Uterus (tissue), 4 donors: ENCODE data around the gene WFDC2. TPM values are rescaled to one million over a fixed set of nuclear protein-coding genes. Genes with fewer than 3 reads are reported as not detected.

Experiments
- DNase-seq, 2 donors: peaks; one replicate each; pipeline ENCODE4 v3.0.0-alpha.2; 2019 to 2020
- H3K27ac ChIP-seq, 2 donors: fragments of 200-600 bp; sonication (generic); 1 replicate in 1 of 2; 2 replicates in 1 of 2; pipeline ENCODE4 v1.5.1; 2016 to 2018
- H3K27me3 ChIP-seq, 2 donors: fragments of 200-600 bp; sonication (generic); one replicate each; pipeline ENCODE4 v1.5.1; 2018 to 2019; ENCODE audit warnings: control low read depth in 1 of 2
- H3K36me3 ChIP-seq, 2 donors: fragments of 200-600 bp; sonication (generic); one replicate each; pipeline ENCODE4 v1.5.1; 2019; ENCODE audit warnings: control low read depth in 1 of 2
- H3K4me1 ChIP-seq, 2 donors: fragments of 200-600 bp; sonication (generic); one replicate each; pipeline ENCODE4 v1.5.1; 2018 to 2019; ENCODE audit warnings: control low read depth in 1 of 2
- H3K4me3 ChIP-seq, 2 donors: fragments of 200-600 bp; sonication (generic); 1 replicate in 1 of 2; 2 replicates in 1 of 2; pipeline ENCODE4 v1.5.1; 2018 to 2019; ENCODE audit warnings: mild to moderate bottlenecking in 1 of 2
- H3K9me3 ChIP-seq, 2 donors: fragments of 200-600 bp; sonication (generic); one replicate each; pipeline ENCODE4 v1.5.1; 2019; ENCODE audit warnings: control low read depth in 1 of 2
- POLR2A ChIP-seq, 2 donors: fragments of 450-650 bp; IDR thresholded peaks; one replicate each; pipeline ENCODE4 v1.6.1; 2016; ENCODE audit warnings: antibody characterized with exemption in 2 of 2, mild to moderate bottlenecking in 1 of 2, moderate library complexity in 1 of 2
- intact Hi-C: fragments of 100-400 bp; cut with DNase I; formaldehyde crosslinking; loops from one replicate; pipeline ENCODE4 v1.15.1; 2023; ENCODE audit warnings: low total_unique reads
- total RNA-seq, 4 donors: library from RNA; depleted of rRNA in 3 of 4; stranded (reverse); fragments of >200 nt in 3 of 4; gene quantifications; one replicate each; pipeline versions ENCODE4 v1.1.0 to v1.2.4, GENCODE V29; 2014 to 2023
- TF ChIP-seq, protein P1 (sequence below), 4 experiments: fragments of 200-600 bp in 2 of 4; fragments of 450-650 bp in 2 of 4; sonication (generic) in 2 of 4; IDR thresholded peaks; one replicate each; pipeline ENCODE4 v1.5.1; 2016 to 2019; ENCODE audit warnings: antibody characterized with exemption in 4 of 4, mild to moderate bottlenecking in 2 of 4, moderate library complexity in 1 of 4
- donor health status: DM: yes; HTN: yes; CAD: no.

WFDC2 gene, protein sequence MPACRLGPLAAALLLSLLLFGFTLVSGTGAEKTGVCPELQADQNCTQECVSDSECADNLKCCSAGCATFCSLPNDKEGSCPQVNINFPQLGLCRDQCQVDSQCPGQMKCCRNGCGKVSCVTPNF
- 10 to 100 TPM in 2 of 4 donors, 1 to 10 TPM in 1, not detected in 1; 7.9 to 18.3 (median 15.5) TPM for total RNA-seq

DNA sequence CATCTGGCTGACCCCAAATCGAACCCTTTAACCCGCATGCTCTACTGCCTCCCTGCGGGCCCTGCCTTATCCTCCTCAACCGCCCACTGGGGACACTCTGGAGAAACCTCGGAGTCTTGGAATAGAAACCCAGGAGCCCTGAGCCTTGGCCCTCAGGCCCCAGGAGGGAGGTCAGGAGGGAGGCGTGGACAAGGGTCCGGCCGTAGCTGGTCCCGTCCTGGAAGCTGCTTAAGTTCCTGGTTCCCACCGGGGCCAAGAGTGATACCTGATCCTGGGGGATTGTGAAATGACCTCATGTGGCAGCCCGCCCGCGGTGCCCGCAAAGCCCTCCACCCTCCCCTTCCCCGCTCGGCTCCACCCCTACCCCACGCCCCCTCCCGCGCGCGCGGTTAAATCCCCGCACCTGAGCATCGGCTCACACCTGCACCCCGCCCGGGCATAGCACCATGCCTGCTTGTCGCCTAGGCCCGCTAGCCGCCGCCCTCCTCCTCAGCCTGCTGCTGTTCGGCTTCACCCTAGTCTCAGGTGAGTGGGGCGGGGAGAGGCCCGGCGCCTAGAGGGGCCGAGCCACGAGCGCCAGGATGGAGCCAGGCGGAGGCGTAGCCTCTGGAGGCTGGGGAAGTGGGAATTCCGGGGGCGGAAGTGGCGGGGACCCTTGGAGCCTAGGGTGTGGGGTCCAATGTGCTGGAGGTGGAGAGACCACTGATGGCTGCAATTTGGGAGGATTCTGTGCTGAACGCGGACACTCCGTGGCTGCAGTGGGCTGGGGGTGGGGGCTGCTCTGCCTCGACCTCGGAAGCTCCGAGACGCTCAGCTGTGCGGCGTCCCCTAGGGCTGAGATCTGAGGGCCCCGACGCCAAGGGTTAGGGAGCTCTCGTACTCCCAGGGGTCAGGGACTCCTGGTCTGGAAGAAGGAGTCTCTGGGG, at the start of gene WFDC2:
WFDC2 (plus strand) TSS at position 418 of the 926 bp plus-strand sequence; CDS start at position 447, 29 bp downstream.
- peak within 1 kb of the TSS; percentile 1 to 17 for H3K27ac ChIP-seq
- H3K4me1 ChIP-seq = peaks cover 0 to 8% of the 10 kb centered on the region in 2 donors
- H3K27me3 ChIP-seq = peaks cover 0 to 7% of the 10 kb centered on the region in 2 donors
- H3K9me3 ChIP-seq = no peaks in the 10 kb centered on the region
- TF ChIP-seq, protein P1, sequence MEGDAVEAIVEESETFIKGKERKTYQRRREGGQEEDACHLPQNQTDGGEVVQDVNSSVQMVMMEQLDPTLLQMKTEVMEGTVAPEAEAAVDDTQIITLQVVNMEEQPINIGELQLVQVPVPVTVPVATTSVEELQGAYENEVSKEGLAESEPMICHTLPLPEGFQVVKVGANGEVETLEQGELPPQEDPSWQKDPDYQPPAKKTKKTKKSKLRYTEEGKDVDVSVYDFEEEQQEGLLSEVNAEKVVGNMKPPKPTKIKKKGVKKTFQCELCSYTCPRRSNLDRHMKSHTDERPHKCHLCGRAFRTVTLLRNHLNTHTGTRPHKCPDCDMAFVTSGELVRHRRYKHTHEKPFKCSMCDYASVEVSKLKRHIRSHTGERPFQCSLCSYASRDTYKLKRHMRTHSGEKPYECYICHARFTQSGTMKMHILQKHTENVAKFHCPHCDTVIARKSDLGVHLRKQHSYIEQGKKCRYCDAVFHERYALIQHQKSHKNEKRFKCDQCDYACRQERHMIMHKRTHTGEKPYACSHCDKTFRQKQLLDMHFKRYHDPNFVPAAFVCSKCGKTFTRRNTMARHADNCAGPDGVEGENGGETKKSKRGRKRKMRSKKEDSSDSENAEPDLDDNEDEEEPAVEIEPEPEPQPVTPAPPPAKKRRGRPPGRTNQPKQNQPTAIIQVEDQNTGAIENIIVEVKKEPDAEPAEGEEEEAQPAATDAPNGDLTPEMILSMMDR (IDR thresholded peaks at IDR 0.05) = no peak
- peak in 1 of 2 donors; percentile 19 for TF ChIP-seq POLR2A (IDR thresholded peaks at IDR 0.05)
- H3K36me3 ChIP-seq = no peaks in the 10 kb centered on the region
- H3K4me3 ChIP-seq = peak within 1 kb of the TSS; percentile 27 to 37
- DNase-seq = no peak
- intact Hi-C loops = no loop called here

DNA sequence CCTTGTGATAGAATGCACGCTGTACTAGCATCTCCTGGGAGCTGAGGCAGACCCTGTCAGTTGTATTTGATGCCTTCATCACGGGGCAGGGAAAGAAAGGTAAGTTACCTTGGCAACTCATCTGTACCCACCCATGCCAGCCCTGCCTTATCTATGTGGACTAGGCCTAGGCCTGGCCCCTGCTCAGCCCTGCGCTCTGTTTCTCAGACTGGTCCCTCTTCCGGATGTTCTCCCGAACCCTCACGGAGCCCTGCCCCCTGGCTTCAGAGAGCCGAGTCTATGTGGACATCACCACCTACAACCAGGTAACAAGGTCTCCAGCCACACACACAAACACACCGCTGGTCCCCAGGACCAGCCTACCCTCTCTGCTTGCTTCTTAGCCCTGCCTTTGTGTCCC, 49.4 kb upstream of the WFDC2 start:
- Histone ChIP-seq H3K27ac (peak overlapping the region; percentile 46 to 55), H3K9me3 (no peaks in the 10 kb centered on the region), H3K4me3 (no peak overlapping the region), H3K36me3 (no peaks in the 10 kb centered on the region), H3K4me1 (peaks cover 8 to 12% of the 10 kb centered on the region in 2 donors), H3K27me3 (no peaks in the 10 kb centered on the region)
- no peak for DNase-seq
- TF ChIP-seq, protein P1 (IDR thresholded peaks at IDR 0.05) = no peak
- no peak for TF ChIP-seq POLR2A (IDR thresholded peaks at IDR 0.05)
- intact Hi-C loops = no loop called here

DNA sequence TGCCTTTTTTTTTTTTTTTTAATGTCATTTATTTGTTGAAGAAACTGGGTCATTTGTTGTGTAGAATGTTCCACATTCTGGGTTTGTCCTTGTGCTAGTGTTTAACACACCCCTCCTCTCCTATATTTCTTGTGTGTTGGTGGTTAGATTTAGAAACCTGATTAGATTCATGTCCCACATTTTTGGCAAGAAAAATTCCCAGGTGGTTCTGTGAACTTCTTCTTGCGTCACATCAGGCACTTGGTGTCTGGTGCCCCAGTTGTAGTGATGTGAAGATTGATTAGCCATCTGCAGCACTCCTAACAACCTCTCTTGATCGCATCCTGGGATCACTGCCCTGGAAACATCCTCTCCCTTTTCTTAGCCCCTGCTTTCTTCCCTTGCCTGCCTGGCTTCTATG, 45.9 kb upstream of the WFDC2 start:
- no peak for DNase-seq
- Histone ChIP-seq H3K36me3 (no peaks in the 10 kb centered on the region), H3K4me3 (no peak overlapping the region), H3K9me3 (no peaks in the 10 kb centered on the region), H3K27me3 (no peaks in the 10 kb centered on the region), H3K4me1 (no peaks in the 10 kb centered on the region), H3K27ac (no peak overlapping the region)
- TF ChIP-seq POLR2A (IDR thresholded peaks at IDR 0.05) = no peak
- TF ChIP-seq, protein P1 (IDR thresholded peaks at IDR 0.05) = no peak
- intact Hi-C loops = no loop called here

DNA sequence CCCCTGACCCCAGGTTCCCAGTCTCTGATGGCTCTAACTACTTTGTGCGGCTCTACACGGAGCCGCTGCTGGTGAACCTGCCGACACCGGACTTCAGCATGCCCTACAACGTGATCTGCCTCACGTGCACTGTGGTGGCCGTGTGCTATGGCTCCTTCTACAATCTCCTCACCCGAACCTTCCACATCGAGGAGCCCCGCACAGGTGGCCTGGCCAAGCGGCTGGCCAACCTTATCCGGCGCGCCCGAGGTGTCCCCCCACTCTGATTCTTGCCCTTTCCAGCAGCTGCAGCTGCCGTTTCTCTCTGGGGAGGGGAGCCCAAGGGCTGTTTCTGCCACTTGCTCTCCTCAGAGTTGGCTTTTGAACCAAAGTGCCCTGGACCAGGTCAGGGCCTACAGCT, 44.0 kb upstream of the WFDC2 start:
- no peaks in the 10 kb centered on the region for H3K4me1 ChIP-seq
- no peaks in the 10 kb centered on the region for H3K36me3 ChIP-seq
- H3K27ac ChIP-seq = no peak overlapping the region
- TF ChIP-seq, protein P1 (IDR thresholded peaks at IDR 0.05) = no peak
- no peak for TF ChIP-seq POLR2A (IDR thresholded peaks at IDR 0.05)
- H3K27me3 ChIP-seq = no peaks in the 10 kb centered on the region
- H3K4me3 ChIP-seq = no peak overlapping the region
- DNase-seq = no peak
- intact Hi-C loops = no loop called here
- no peaks in the 10 kb centered on the region for H3K9me3 ChIP-seq
